Epidermal melanocyte (primary cell): ENCODE results near the gene CLCN1.

ENCODE experiments used
- DNase-seq: peaks from one replicate; pipeline ENCODE4 v3.0.0; 2011; ENCODE audit warnings: low spot score; ENCODE audit not compliant: insufficient read length

The CLCN1 gene

GRCh38 chr7:143292876-143293275 is 23.0 kb upstream of the CLCN1 start:
- no peak for DNase-seq

GRCh38 chr7:143295870-143296269 is 20.0 kb upstream of the CLCN1 start:
- DNase-seq = no peak

- DNase-seq = no peak
These were observed 19.2 kb upstream of the CLCN1 start for GRCh38 chr7:143296686-143297085.

- no peak for DNase-seq
These were observed 16.6 kb upstream of the CLCN1 start for GRCh38 chr7:143299346-143299745.

GRCh38 chr7:143299840-143300239 is 16.1 kb upstream of the CLCN1 start:
- no peak for DNase-seq

- no peak for DNase-seq
These were observed 14.7 kb upstream of the CLCN1 start for GRCh38 chr7:143300959-143301935.

- no peak for DNase-seq
These were observed 12.2 kb upstream of the CLCN1 start for GRCh38 chr7:143303733-143304132.

- no peak for DNase-seq
These were observed 11.0 kb upstream of the CLCN1 start for GRCh38 chr7:143304938-143305337.

- no peak for DNase-seq
These were observed 10.4 kb upstream of the CLCN1 start for GRCh38 chr7:143305423-143306070.

GRCh38 chr7:143308632-143309031 is 7.3 kb upstream of the CLCN1 start:
- no peak for DNase-seq

GRCh38 chr7:143314127-143314526 is 1.8 kb upstream of the CLCN1 start:
- DNase-seq = no peak

GRCh38 chr7:143316492-143316891 is 581 bp downstream of the CLCN1 start:
- DNase-seq = no peak

GRCh38 chr7:143318661-143319060 is 2.8 kb downstream of the CLCN1 start:
- no peak for DNase-seq

GRCh38 chr7:143320620-143321019 is 4.7 kb downstream of the CLCN1 start:
- DNase-seq = no peak

- DNase-seq = no peak
These were observed 5.3 kb downstream of the CLCN1 start for GRCh38 chr7:143321242-143321641.

GRCh38 chr7:143321734-143322133 is 5.8 kb downstream of the CLCN1 start:
- DNase-seq = no peak

GRCh38 chr7:143322760-143323633 is 7.1 kb downstream of the CLCN1 start:
- DNase-seq = no peak

GRCh38 chr7:143323653-143324052 is 7.7 kb downstream of the CLCN1 start:
- DNase-seq = no peak

GRCh38 chr7:143325240-143325639 is 9.3 kb downstream of the CLCN1 start:
- DNase-seq = no peak

GRCh38 chr7:143327903-143328302 is 12.0 kb downstream of the CLCN1 start:
- DNase-seq = no peak

GRCh38 chr7:143329471-143330170 is 13.7 kb downstream of the CLCN1 start:
- DNase-seq = no peak
